ENCODE measurements around the gene PHYKPL. TPM values are rescaled to one million over a fixed set of nuclear protein-coding genes. Genes with fewer than 3 reads are reported as not detected.
A peak's percentile ranks its signal among the peaks of the same experiment; 100 is the strongest.

The PHYKPL gene
- total and polyA plus RNA-seq, 2 of the 8 experiments (the other 6 are each of a cell fraction or from before 2014, with no cell fraction given): 25.1 to 32.1 TPM

GRCh38 chr5:178274781-178275537, 42.4 kb upstream of the PHYKPL start:
- H3K56ac ChIP-seq (replicated peaks; ENCODE audit: insufficient read length, low read depth, low read length): no peak overlapping the region
- peaks cover 0 to 10% (median 2%) of the 10 kb centered on the region in 4 experiments; a peak in 4 of 7 replicates for H3K27me3 ChIP-seq (replicated peaks in 1 of 4; ENCODE audit: control insufficient read depth in 3 of 4, extremely low read depth in 1 of 4, insufficient read depth in 3 of 4, low read length in 3 of 4)
- H4K91ac ChIP-seq (replicated peaks; ENCODE audit: insufficient read length, low read length): no peak overlapping the region
- no peak overlapping the region for H3K4me3 ChIP-seq (ENCODE audit: extremely low read depth in 1 of 4, insufficient read depth in 2 of 4, low read depth in 3 of 4, low read length in 4 of 4)
- ChIA-PET CTCF (ENCODE audit: partially characterized antibody) (interaction anchor here (1.0 to 2.1 kb wide), 5 partner anchors 8 to 315 kb away, joined by 3 to 13 read pairs (median 4); partner anchors contain the start of gene COL23A1), POLR2A (ENCODE audit: partially characterized antibody) (interaction anchor here (0.6 to 1.3 kb wide), 2 partner anchors 10 to 18 kb away, joined by 3 read pairs; no protein-coding TSS in a partner anchor)
- no peak overlapping the region for H2BK5ac ChIP-seq (ENCODE audit: low read depth, low read length)
- no peak overlapping the region for H3K27ac ChIP-seq (ENCODE audit: low read depth, low read length)
- WGBS, 2 experiments (ENCODE audit: extremely low coverage in 1 of 2, insufficient coverage in 1 of 2, insufficient read length in 1 of 2, insufficient replicate concordance in 2 of 2, low coverage in 1 of 2, low lambda C conversion rate in 2 of 2, missing lambda C conversion rate in 1 of 2): 91% methylated on average over 20 of the region's 20 CpGs; no CpG with 5 or more reads in 1 of the 2 experiments
- no peak overlapping the region for H3K18ac ChIP-seq (ENCODE audit: extremely low read depth, low read length)
- no peaks in the 10 kb centered on the region for H3K23me2 ChIP-seq (ENCODE audit: low read depth, low read length)
- no peak overlapping the region for H2BK12ac ChIP-seq (ENCODE audit: low read depth, low read length)
- no peak overlapping the region for H4K5ac ChIP-seq (ENCODE audit: insufficient read length, low read depth, low read length)
- H4K8ac ChIP-seq (ENCODE audit: extremely low read depth, insufficient read depth, low read length): peak overlapping the region; percentile 57
- H2BK20ac ChIP-seq (ENCODE audit: low read length): no peak overlapping the region
- H3K79me2 ChIP-seq (ENCODE audit: control insufficient read depth in 1 of 2, insufficient read depth in 2 of 2, low read length in 2 of 2): no peaks in the 10 kb centered on the region
- no peak overlapping the region for H2AFZ ChIP-seq (ENCODE audit: low read length)
- H3K79me1 ChIP-seq (ENCODE audit: low read depth, low read length): no peaks in the 10 kb centered on the region
- H3K9ac ChIP-seq (replicated peaks in 1 of 4; ENCODE audit: extremely low read depth in 1 of 4, low read depth in 3 of 4, low read length in 3 of 4): no peak overlapping the region
- H4K20me1 ChIP-seq (replicated peaks in 1 of 2; ENCODE audit: control insufficient read depth in 1 of 2, insufficient read depth in 2 of 2, low read length in 2 of 2): peaks cover 0 to 3% of the 10 kb centered on the region in 2 experiments
- no peak overlapping the region for H3K4me2 ChIP-seq (ENCODE audit: insufficient read depth in 1 of 2, low read depth in 2 of 2, low read length in 2 of 2)
- FAIRE-seq (no peak), DNase-seq (ENCODE audit: low read depth in 1 of 2, low spot score in 2 of 2) (no peak)
- H3K23ac ChIP-seq (ENCODE audit: insufficient read length): no peak overlapping the region
- no peak overlapping the region for H2AK5ac ChIP-seq (ENCODE audit: low read depth, low read length)
- no peak overlapping the region for H2BK120ac ChIP-seq (replicated peaks; ENCODE audit: low read depth, low read length)
- H3K14ac ChIP-seq (ENCODE audit: insufficient read length): no peak overlapping the region
- no peak overlapping the region for H2BK15ac ChIP-seq (ENCODE audit: low read length)
- H3K4me1 ChIP-seq (replicated peaks in 1 of 4; ENCODE audit: control insufficient read depth in 3 of 4, insufficient read depth in 4 of 4, low read length in 3 of 4): peaks cover 0 to 4% (median 2%) of the 10 kb centered on the region in 4 experiments; a peak in 2 of 7 replicates
- H3K9me3 ChIP-seq (ENCODE audit: insufficient read depth in 2 of 2, low read depth in 1 of 2, low read length in 1 of 2): no peaks in the 10 kb centered on the region
- no peak overlapping the region for H3K4ac ChIP-seq (replicated peaks; ENCODE audit: insufficient read length, low read depth, low read length)
- H3K36me3 ChIP-seq (ENCODE audit: control insufficient read depth in 2 of 4, insufficient read depth in 4 of 4, low read length in 3 of 4): no peaks in the 10 kb centered on the region
- TF ChIP-seq NRF1 (IDR thresholded peaks at IDR 0.05; ENCODE audit: low read depth, low read length): no peak
- TF ChIP-seq RNF2 (IDR thresholded peaks at IDR 0.05; ENCODE audit: borderline replicate concordance, low read depth, low read length, missing control alignments, poor library complexity, severe bottlenecking): no peak
- TF ChIP-seq POLR2A (IDR thresholded peaks at IDR 0.05; ENCODE audit: control extremely low read depth in 1 of 2, low read depth in 2 of 2, low read length in 2 of 2): no peak
- TF ChIP-seq HDAC2 (IDR thresholded peaks at IDR 0.05; ENCODE audit: borderline replicate concordance in 1 of 2, low read depth in 2 of 2, low read length in 2 of 2): no peak
- TF ChIP-seq EGR1 (IDR thresholded peaks at IDR 0.05; ENCODE audit: borderline replicate concordance, low read depth, low read length): no peak
- TF ChIP-seq TEAD4 (IDR thresholded peaks at IDR 0.05; ENCODE audit: low read depth, low read length): no peak
- no peak for TF ChIP-seq KDM5A (IDR thresholded peaks at IDR 0.05; ENCODE audit: low read length)
- no peak for TF ChIP-seq BCL11A (IDR thresholded peaks at IDR 0.05; ENCODE audit: low read depth in 2 of 2, low read length in 2 of 2)
- no peak for TF ChIP-seq KDM4A (IDR thresholded peaks at IDR 0.05; ENCODE audit: low read depth, low read length, severe bottlenecking)
- TF ChIP-seq E2F6 (IDR thresholded peaks at IDR 0.05): no peak
- TF ChIP-seq CHD2 (IDR thresholded peaks at IDR 0.05; ENCODE audit: low read length): no peak
- no peak for TF ChIP-seq CHD1 (IDR thresholded peaks at IDR 0.05; ENCODE audit: low read depth, low read length)
